NCI-H1092 (cell line): ENCODE data around the gene RUFY3.
"Not testable (repeated sequence)": the region's sequence is repeated elsewhere in the genome, so short reads cannot be mapped to it uniquely, and the experiment has no call there.

Experiments used
- DNase-seq: peaks from one replicate; lab custom pipeline; 2025; lab: John Stamatoyannopoulos, UW

RUFY3 gene

GRCh38 chr4:70705183-70706043, 16.4 kb upstream of the RUFY3 start:
- peak; percentile 41 for DNase-seq

GRCh38 chr4:70706044-70706461, 15.7 kb upstream of the RUFY3 start:
- no peak for DNase-seq

- no peak for DNase-seq
These were observed 15.2 kb upstream of the RUFY3 start for GRCh38 chr4:70706516-70706915.

GRCh38 chr4:70709611-70710205, 12.1 kb upstream of the RUFY3 start:
- no peak for DNase-seq

GRCh38 chr4:70711599-70711998, 10.2 kb upstream of the RUFY3 start:
- no peak for DNase-seq

- no peak for DNase-seq
These were observed 9.6 kb upstream of the RUFY3 start for GRCh38 chr4:70712150-70712549.

- DNase-seq = no peak
These were observed 8.9 kb upstream of the RUFY3 start for GRCh38 chr4:70712604-70713452.

- DNase-seq = no peak
These were observed 8.2 kb upstream of the RUFY3 start for GRCh38 chr4:70713453-70714078.

GRCh38 chr4:70714079-70714887, 7.5 kb upstream of the RUFY3 start:
- no peak for DNase-seq

GRCh38 chr4:70715097-70715496, 6.7 kb upstream of the RUFY3 start:
- no peak for DNase-seq

- DNase-seq = no peak
These were observed 2.8 kb upstream of the RUFY3 start for GRCh38 chr4:70718811-70719604.

GRCh38 chr4:70722199-70722791, 531 bp downstream of the RUFY3 start:
- DNase-seq = peak; percentile 32

- no peak for DNase-seq
These were observed 2.7 kb downstream of the RUFY3 start for GRCh38 chr4:70724463-70724862.

GRCh38 chr4:70725633-70726032, 3.9 kb downstream of the RUFY3 start:
- no peak for DNase-seq

- not testable (repeated sequence) for DNase-seq
These were observed 4.8 kb downstream of the RUFY3 start for GRCh38 chr4:70726515-70726914.

- DNase-seq = no peak
These were observed 6.3 kb downstream of the RUFY3 start for GRCh38 chr4:70728091-70728490.

- not testable (repeated sequence) for DNase-seq
These were observed 11.1 kb downstream of the RUFY3 start for GRCh38 chr4:70732878-70733277.

- DNase-seq = no peak
These were observed 12.6 kb downstream of the RUFY3 start for GRCh38 chr4:70734168-70734954.

- no peak for DNase-seq
These were observed 13.2 kb downstream of the RUFY3 start for GRCh38 chr4:70734971-70735370.
